Measurements from ENCODE around the gene CABLES1. TPM values are rescaled to one million over a fixed set of nuclear protein-coding genes. Genes with fewer than 3 reads are reported as not detected.
A peak's percentile ranks its signal among the peaks of the same experiment; 100 is the strongest.

CABLES1 gene
- total and polyA plus RNA-seq, 2 of the 8 experiments (the other 6 are each of a cell fraction or from before 2014, with no cell fraction given), result 9.2 to 26.4 TPM

DNA sequence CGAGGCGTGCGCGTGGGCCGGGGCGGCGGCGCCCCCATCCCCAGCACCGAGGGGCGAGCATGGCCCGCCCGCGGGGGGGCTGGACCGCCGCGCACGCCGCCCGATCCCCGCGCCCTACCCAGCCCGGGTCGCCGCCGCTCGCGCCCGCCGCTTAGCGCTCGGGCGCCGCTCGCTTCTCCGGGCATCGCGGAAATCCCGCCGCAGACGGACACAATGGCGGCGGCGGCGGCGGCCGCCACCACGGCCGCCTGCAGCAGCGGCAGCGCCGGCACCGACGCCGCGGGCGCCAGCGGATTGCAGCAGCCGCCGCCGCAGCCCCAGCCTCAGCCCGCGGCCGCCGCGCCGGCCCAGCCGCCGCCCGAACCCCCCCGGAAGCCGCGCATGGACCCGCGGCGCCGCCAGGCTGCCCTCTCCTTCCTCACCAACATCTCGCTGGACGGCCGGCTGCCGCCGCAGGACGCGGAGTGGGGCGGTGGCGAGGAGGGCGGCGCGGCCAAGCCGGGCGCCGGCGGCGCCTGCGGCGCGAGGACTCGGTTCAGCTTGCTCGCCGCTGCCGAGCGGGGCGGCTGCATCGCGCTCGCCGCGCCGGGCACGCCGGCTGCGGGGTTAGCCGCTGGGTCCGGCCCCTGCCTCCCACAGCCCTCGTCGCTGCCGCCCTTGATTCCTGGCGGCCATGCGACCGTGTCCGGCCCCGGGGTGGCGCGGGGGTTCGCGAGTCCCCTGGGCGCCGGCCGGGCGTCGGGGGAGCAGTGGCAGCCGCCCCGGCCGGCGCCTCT is 453 bp downstream of the CABLES1 start:
- FAIRE-seq (no peak), DNase-seq (ENCODE audit: low read depth in 1 of 2, low spot score in 2 of 2) (no peak)
- Histone ChIP-seq H3K4me1 (replicated peaks in 1 of 4; ENCODE audit: control insufficient read depth in 3 of 4, insufficient read depth in 4 of 4, low read length in 3 of 4) (peaks cover 9 to 24% (median 16%) of the 10 kb centered on the region in 4 experiments), H3K23me2 (ENCODE audit: low read depth, low read length) (peaks cover 25% of the 10 kb centered on the region), H3K27ac (ENCODE audit: low read depth, low read length) (no peak overlapping the region), H2BK15ac (ENCODE audit: low read length) (no peak overlapping the region), H2AK5ac (ENCODE audit: low read depth, low read length) (no peak overlapping the region), H3K56ac (replicated peaks; ENCODE audit: insufficient read length, low read depth, low read length) (no peak overlapping the region), H3K79me1 (ENCODE audit: low read depth, low read length) (peaks cover 12% of the 10 kb centered on the region; the same call in 1 of the 2 replicates), H2AFZ (ENCODE audit: low read length) (no peak overlapping the region), H4K5ac (ENCODE audit: insufficient read length, low read depth, low read length) (no peak overlapping the region), H4K8ac (ENCODE audit: extremely low read depth, insufficient read depth, low read length) (peak overlapping the region; percentile 77), H2BK12ac (ENCODE audit: low read depth, low read length) (no peak overlapping the region), H3K79me2 (ENCODE audit: control insufficient read depth in 1 of 2, insufficient read depth in 2 of 2, low read length in 2 of 2) (peaks cover 21 to 46% of the 10 kb centered on the region in 2 experiments), H3K4me2 (ENCODE audit: insufficient read depth in 1 of 2, low read depth in 2 of 2, low read length in 2 of 2) (peak overlapping the region; percentile 94 to 97), H2BK20ac (ENCODE audit: low read length) (no peak overlapping the region), H2BK5ac (ENCODE audit: low read depth, low read length) (peak overlapping the region; percentile 10; the same call in 1 of the 2 replicates), H3K27me3 (replicated peaks in 1 of 4; ENCODE audit: control insufficient read depth in 3 of 4, extremely low read depth in 1 of 4, insufficient read depth in 3 of 4, low read length in 3 of 4) (peaks cover 0 to 8% (median 2%) of the 10 kb centered on the region in 4 experiments; a peak in 3 of 7 replicates), H3K9me3 (ENCODE audit: insufficient read depth in 2 of 2, low read depth in 1 of 2, low read length in 1 of 2) (no peaks in the 10 kb centered on the region), H3K4ac (replicated peaks; ENCODE audit: insufficient read length, low read depth, low read length) (no peak overlapping the region), H3K36me3 (ENCODE audit: control insufficient read depth in 2 of 4, insufficient read depth in 4 of 4, low read length in 3 of 4) (peaks cover 0 to 4% (median 0%) of the 10 kb centered on the region in 4 experiments; a peak in 1 of 8 replicates), H4K91ac (replicated peaks; ENCODE audit: insufficient read length, low read length) (no peak overlapping the region), H3K14ac (ENCODE audit: insufficient read length) (no peak overlapping the region), H4K20me1 (replicated peaks in 1 of 2; ENCODE audit: control insufficient read depth in 1 of 2, insufficient read depth in 2 of 2, low read length in 2 of 2) (peaks cover 9 to 10% of the 10 kb centered on the region in 2 experiments), H3K9ac (replicated peaks in 1 of 4; ENCODE audit: extremely low read depth in 1 of 4, low read depth in 3 of 4, low read length in 3 of 4) (peak overlapping the region in 3 of 4 experiments; percentile 79 to 97 (median 80); a peak in 5 of 7 replicates), H3K4me3 (ENCODE audit: extremely low read depth in 1 of 4, insufficient read depth in 2 of 4, low read depth in 3 of 4, low read length in 4 of 4) (peak overlapping the region; percentile 69 to 84 (median 74)), H3K18ac (ENCODE audit: extremely low read depth, low read length) (no peak overlapping the region; the same call in 1 of the 2 replicates), H2BK120ac (replicated peaks; ENCODE audit: low read depth, low read length) (no peak overlapping the region), H3K23ac (ENCODE audit: insufficient read length) (no peak overlapping the region)
- 1% methylated on average over 71 of the region's 134 CpGs; no CpG with 5 or more reads in 1 of the 2 experiments for WGBS, 2 experiments (ENCODE audit: extremely low coverage in 1 of 2, insufficient coverage in 1 of 2, insufficient read length in 1 of 2, insufficient replicate concordance in 2 of 2, low coverage in 1 of 2, low lambda C conversion rate in 2 of 2, missing lambda C conversion rate in 1 of 2)
- TF ChIP-seq YY1 (IDR thresholded peaks at IDR 0.05; ENCODE audit: low read depth, low read length) (peak; percentile 74; the same call in 1 of the 2 replicates), CHD1 (IDR thresholded peaks at IDR 0.05; ENCODE audit: low read depth, low read length) (no peak), POLR2AphosphoS5 (IDR thresholded peaks at IDR 0.05; ENCODE audit: low read depth, low read length) (0 out of 2 replicates have a peak, but pooled peaks have one; percentile 67), TAF1 (IDR thresholded peaks at IDR 0.05; ENCODE audit: low read depth, low read length) (peak; percentile 35), EGR1 (IDR thresholded peaks at IDR 0.05; ENCODE audit: borderline replicate concordance, low read depth, low read length) (no peak), TAF7 (optimal IDR thresholded peaks at IDR 0.05; ENCODE audit: borderline replicate concordance, low read depth, low read length) (peak; percentile 50), RBBP5 (IDR thresholded peaks at IDR 0.05; ENCODE audit: borderline replicate concordance, low read depth, low read length) (peak; percentile 7; the same call in 1 of the 2 replicates)
- ChIA-PET POLR2A (ENCODE audit: partially characterized antibody) (interaction anchor here (1.5 to 5.6 kb wide), 11 partner anchors 12 to 125 kb away, joined by 3 to 46 read pairs (median 6); no protein-coding TSS in a partner anchor), CTCF (ENCODE audit: partially characterized antibody) (interaction anchor here (1.7 to 3.2 kb wide), 2 partner anchors 71 to 72 kb away, joined by 5 to 9 read pairs; no protein-coding TSS in a partner anchor)
